ENCODE data around the gene SSBP3. TPM values are rescaled to one million over a fixed set of nuclear protein-coding genes. Genes with fewer than 3 reads are reported as not detected.

Gene SSBP3
- total and polyA plus RNA-seq, 9 of the 15 experiments (the other 6 are each of a cell fraction or from before 2014, with no cell fraction given), result 8.7 to 108 (median 33.8) TPM

GRCh38 chr1:54230507-54231339 lies 175.5 kb downstream of the SSBP3 start (continued):
- TF ChIP-seq ZNF395 (CRISPR knock-in tag; IDR thresholded peaks at IDR 0.05), result 0 out of 2 replicates have a peak, but pooled peaks have one; percentile 36
- TF ChIP-seq TFAM (CRISPR knock-in tag; conservative IDR thresholded peaks at IDR 0.05), result no peak
- TF ChIP-seq PRMT5 (CRISPR knock-in tag; IDR thresholded peaks at IDR 0.05), result no peak
- TF ChIP-seq ZBTB33 (CRISPR knock-in tag; IDR thresholded peaks at IDR 0.05), result no peak
- peak; percentile 51; the same call in 1 of the 2 replicates for TF ChIP-seq C11orf30 (IDR thresholded peaks at IDR 0.05; ENCODE audit: low read depth)
- no peak for TF ChIP-seq ZHX1 (conservative IDR thresholded peaks at IDR 0.05; ENCODE audit: low read length)
- no peak for TF ChIP-seq ZBTB11 (CRISPR knock-in tag; IDR thresholded peaks at IDR 0.05)
- TF ChIP-seq GTF2A2 (tag; IDR thresholded peaks at IDR 0.05), result no peak
- no peak for TF ChIP-seq ZNF518B (CRISPR knock-in tag; IDR thresholded peaks at IDR 0.05)
- TF ChIP-seq ZNF316 (IDR thresholded peaks at IDR 0.05), result peak; percentile 27; the same call in 1 of the 2 replicates
- no peak for TF ChIP-seq ZFP30 (CRISPR knock-in tag; IDR thresholded peaks at IDR 0.05; ENCODE audit: borderline replicate concordance)
- peak; percentile 70 for TF ChIP-seq LCOR (CRISPR knock-in tag; IDR thresholded peaks at IDR 0.05)
